Stomach (tissue), 9 donors: Measurements from ENCODE around the gene CIROP. TPM values are rescaled to one million over a fixed set of nuclear protein-coding genes. Genes with fewer than 3 reads are reported as not detected.

Experiments
- DNase-seq, 2 donors: peaks; one replicate each; pipeline versions ENCODE4 v3.0.0 to v3.0.0-alpha.2; 2013 to 2019
- H3K27ac ChIP-seq, 5 donors: fragments of 200-600 bp in 4 of 5; sonication (generic) in 4 of 5; one replicate each; pipeline ENCODE4 v1.5.1; 2013 to 2019; ENCODE audit warnings: mild to moderate bottlenecking in 1 of 5, moderate library complexity in 1 of 5
- H3K27me3 ChIP-seq, 3 donors: fragments of 200-600 bp; sonication (generic); one replicate each; pipeline ENCODE4 v1.5.1; 2017 to 2019; ENCODE audit warnings: mixed run types in 1 of 3
- H3K36me3 ChIP-seq, 4 donors: fragments of 200-600 bp; sonication (generic); 1 replicate in 3 of 4; 2 replicates in 1 of 4; pipeline ENCODE4 v1.5.1; 2016 to 2019
- H3K4me1 ChIP-seq, 4 donors: fragments of 200-600 bp; sonication (generic); one replicate each; pipeline ENCODE4 v1.5.1; 2016 to 2019
- H3K4me3 ChIP-seq, 4 donors: fragments of 200-600 bp; sonication (generic) in 3 of 4; one replicate each; pipeline ENCODE4 v1.5.1; 2016 to 2019; ENCODE audit warnings: mild to moderate bottlenecking in 1 of 4
- H3K9me3 ChIP-seq, 4 donors: fragments of 200-600 bp; sonication (generic); one replicate each; pipeline ENCODE4 v1.5.1; 2016 to 2019
- EP300 ChIP-seq: sonication (generic); formaldehyde crosslinking; IDR thresholded peaks from one replicate; pipeline ENCODE4 v1.6.1; 2017; ENCODE audit warnings: antibody characterized with exemption
- POLR2A ChIP-seq, 4 donors: fragments of 450-650 bp; IDR thresholded peaks; one replicate each; pipeline ENCODE4 v1.6.1; 2016; ENCODE audit warnings: antibody characterized with exemption in 4 of 4, control low read depth in 2 of 4, mild to moderate bottlenecking in 1 of 4, moderate library complexity in 1 of 4
- POLR2AphosphoS5 ChIP-seq, 3 donors: sonication (generic); formaldehyde crosslinking; IDR thresholded peaks; one replicate each; pipeline ENCODE4 v1.6.1; 2016; ENCODE audit warnings: antibody characterized with exemption in 3 of 3
- WGBS, 5 donors: extraction: QIAGEN DNeasy Blood & Tissue Kit in 3 of 5; methylation state at CpG; one replicate each; pipeline versions ENCODE4 v1.1.5 to v1.1.7; 2013 to 2018; 5-methylcytosine and 5-hydroxymethylcytosine counted together
- intact Hi-C: fragments of 100-400 bp; cut with DNase I; formaldehyde crosslinking; loops from one replicate; pipeline ENCODE4 v1.15.1; 2023; ENCODE audit warnings: low total_unique reads
- polyA plus RNA-seq, 3 donors: library from polyadenylated mRNA; stranded (reverse); fragments of 200-250 nt; gene quantifications; one replicate each; pipeline ENCODE4 v1.2.3, GENCODE V29; 2013
- total RNA-seq, 5 donors: library from RNA; depleted of rRNA; stranded (reverse); fragments of >200 nt; gene quantifications; one replicate each; pipeline versions ENCODE4 v1.1.0 to v1.2.3, GENCODE V29; 2014 to 2016
- TF ChIP-seq, protein P1 (sequence below), 7 experiments: fragments of 450-650 bp in 4 of 7; fragments of 200-600 bp in 3 of 7; sonication (generic) in 3 of 7; IDR thresholded peaks; one replicate each; pipeline ENCODE4 v1.5.1; 2016 to 2019; ENCODE audit warnings: antibody characterized with exemption in 7 of 7, control low read depth in 2 of 7, mild to moderate bottlenecking in 1 of 7
- donor health status: healthy with polysubstance abuse.
- donor health status: Bipolar disorder and iron deficiency.
- donor health status: healthy.

Gene CIROP
- total and polyA plus RNA-seq, 8 donors: not detected

- no peaks in the 10 kb centered on the region for H3K9me3 ChIP-seq
- H3K27ac ChIP-seq: peak within 1 kb of the TSS; percentile 33 to 80 (median 71)
- intact Hi-C loops: no loop called here
- no peak for TF ChIP-seq POLR2A (IDR thresholded peaks at IDR 0.05)
- no peak for TF ChIP-seq POLR2AphosphoS5 (IDR thresholded peaks at IDR 0.05)
- no peak for TF ChIP-seq EP300
- TF ChIP-seq, protein P1, sequence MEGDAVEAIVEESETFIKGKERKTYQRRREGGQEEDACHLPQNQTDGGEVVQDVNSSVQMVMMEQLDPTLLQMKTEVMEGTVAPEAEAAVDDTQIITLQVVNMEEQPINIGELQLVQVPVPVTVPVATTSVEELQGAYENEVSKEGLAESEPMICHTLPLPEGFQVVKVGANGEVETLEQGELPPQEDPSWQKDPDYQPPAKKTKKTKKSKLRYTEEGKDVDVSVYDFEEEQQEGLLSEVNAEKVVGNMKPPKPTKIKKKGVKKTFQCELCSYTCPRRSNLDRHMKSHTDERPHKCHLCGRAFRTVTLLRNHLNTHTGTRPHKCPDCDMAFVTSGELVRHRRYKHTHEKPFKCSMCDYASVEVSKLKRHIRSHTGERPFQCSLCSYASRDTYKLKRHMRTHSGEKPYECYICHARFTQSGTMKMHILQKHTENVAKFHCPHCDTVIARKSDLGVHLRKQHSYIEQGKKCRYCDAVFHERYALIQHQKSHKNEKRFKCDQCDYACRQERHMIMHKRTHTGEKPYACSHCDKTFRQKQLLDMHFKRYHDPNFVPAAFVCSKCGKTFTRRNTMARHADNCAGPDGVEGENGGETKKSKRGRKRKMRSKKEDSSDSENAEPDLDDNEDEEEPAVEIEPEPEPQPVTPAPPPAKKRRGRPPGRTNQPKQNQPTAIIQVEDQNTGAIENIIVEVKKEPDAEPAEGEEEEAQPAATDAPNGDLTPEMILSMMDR (IDR thresholded peaks at IDR 0.05): no peak
- H3K27me3 ChIP-seq: no peaks in the 10 kb centered on the region
- peak; percentile 80 to 93 for DNase-seq
- peaks cover 17 to 41% (median 26%) of the 10 kb centered on the region in 4 donors for H3K4me1 ChIP-seq
- H3K36me3 ChIP-seq: peaks cover 31 to 38% (median 37%) of the 10 kb centered on the region in 4 donors
- 2 to 4% (median 3%) methylated on average over 37 to 65 of the region's 73 CpGs for WGBS, 5 donors
- H3K4me3 ChIP-seq: peak within 1 kb of the TSS; percentile 66 to 87 (median 76)
Observed at GRCh38 chr14:23056956-23057756, 47.6 kb downstream of the CIROP start, which contains the start of gene CDH24. Gene CDH24, minus strand, starts transcription at chr14:23057520. Its CDS starts 1,787 bp downstream, at chr14:23055733.

DNA sequence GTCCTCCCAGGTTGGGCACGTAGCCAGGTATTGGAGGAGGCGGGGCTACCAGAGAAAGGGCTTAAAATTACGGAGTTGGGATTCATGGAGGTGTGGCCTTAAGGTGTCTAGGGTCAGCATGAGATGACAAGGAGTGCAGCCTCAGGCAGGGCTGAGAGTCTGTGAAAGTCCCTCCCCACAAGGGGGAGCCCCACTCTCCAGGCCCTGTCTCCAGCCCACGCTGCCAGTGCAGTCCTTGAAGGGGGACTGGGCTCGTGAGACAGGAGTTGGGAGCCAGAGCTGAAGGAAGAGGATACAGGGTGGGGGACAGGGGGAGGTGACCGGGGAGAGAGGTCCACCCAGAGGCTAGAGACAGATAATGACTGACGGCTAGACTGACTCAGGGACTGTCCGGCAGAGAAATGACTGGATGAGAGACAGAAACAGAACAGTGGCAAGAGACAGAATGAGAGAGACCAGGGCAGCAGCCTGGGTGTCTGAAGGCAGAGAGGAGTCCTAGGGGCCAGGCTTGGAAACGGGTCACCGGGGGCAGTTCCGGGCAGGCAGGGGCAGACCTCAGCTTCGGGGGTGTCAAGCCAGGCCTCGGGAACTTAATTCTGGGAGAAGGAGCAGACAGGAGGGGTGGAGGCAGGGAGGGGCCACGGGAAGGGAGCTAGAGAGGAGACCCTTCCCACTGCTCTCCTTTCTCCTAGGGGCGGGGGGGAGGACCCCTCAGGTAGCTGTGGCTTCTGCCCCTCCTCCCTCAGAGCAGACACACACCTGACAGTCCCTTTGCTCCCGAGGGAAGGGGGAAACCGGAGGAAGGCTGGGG is 48.4 kb downstream of the CIROP start:
- peaks cover 27 to 30% (median 29%) of the 10 kb centered on the region in 4 donors for H3K36me3 ChIP-seq
- peak overlapping the region; percentile 66 to 87 (median 76) for H3K4me3 ChIP-seq
- 4 to 9% (median 7%) methylated on average over 16 to 17 of the region's 17 CpGs for WGBS, 5 donors
- H3K27me3 ChIP-seq: no peaks in the 10 kb centered on the region
- H3K9me3 ChIP-seq: no peaks in the 10 kb centered on the region
- peak; percentile 75 to 83 for DNase-seq
- H3K4me1 ChIP-seq: peaks cover 12 to 33% (median 23%) of the 10 kb centered on the region in 4 donors
- intact Hi-C loops: no loop called here
- TF ChIP-seq EP300: no peak
- TF ChIP-seq POLR2A (IDR thresholded peaks at IDR 0.05): no peak
- TF ChIP-seq POLR2AphosphoS5 (IDR thresholded peaks at IDR 0.05): no peak
- TF ChIP-seq, protein P1 (IDR thresholded peaks at IDR 0.05): peak in 5 of 7 experiments; percentile 42 to 72 (median 51)
- H3K27ac ChIP-seq: peak overlapping the region in 2 of 5 donors; percentile 54 to 79

DNA sequence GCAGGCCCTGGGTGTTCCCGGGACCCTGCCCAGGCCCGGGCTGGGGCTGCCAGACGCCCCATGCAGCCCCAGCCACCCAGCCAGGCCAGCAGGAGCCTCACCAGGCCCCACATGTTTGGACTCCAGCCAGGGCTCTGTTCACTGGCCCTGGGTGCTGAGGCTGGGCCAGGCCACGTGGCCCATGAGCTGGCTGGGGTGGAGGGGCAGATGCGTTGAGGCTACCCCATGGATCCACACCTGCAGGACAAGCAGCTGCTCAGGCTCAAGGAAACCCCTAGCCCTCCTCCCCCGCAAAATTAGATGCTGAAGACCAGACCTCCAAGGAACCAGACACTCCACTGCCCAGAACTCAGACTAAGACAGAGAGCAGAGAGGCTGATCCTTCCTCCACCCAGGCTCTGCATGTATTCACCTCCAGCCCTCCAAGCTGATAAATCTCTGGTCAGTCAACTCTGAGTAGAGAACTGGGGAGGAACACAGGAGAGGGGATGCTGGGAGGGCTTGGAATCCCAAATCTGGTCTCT is 49.1 kb downstream of the CIROP start:
- intact Hi-C loops: no loop called here
- DNase-seq: peak in 1 of 2 donors; percentile 70
- no peaks in the 10 kb centered on the region for H3K27me3 ChIP-seq
- TF ChIP-seq POLR2AphosphoS5 (IDR thresholded peaks at IDR 0.05): no peak
- TF ChIP-seq, protein P1 (IDR thresholded peaks at IDR 0.05): no peak
- no peak for TF ChIP-seq EP300
- no peak for TF ChIP-seq POLR2A (IDR thresholded peaks at IDR 0.05)
- peaks cover 12 to 30% (median 23%) of the 10 kb centered on the region in 4 donors for H3K4me1 ChIP-seq
- H3K9me3 ChIP-seq: no peaks in the 10 kb centered on the region
- WGBS, 5 donors: 52 to 100% (median 66%) methylated on average over 1 to 6 of the region's 6 CpGs
- peaks cover 20 to 23% (median 22%) of the 10 kb centered on the region in 4 donors for H3K36me3 ChIP-seq
- H3K4me3 ChIP-seq: no peak overlapping the region
- H3K27ac ChIP-seq: no peak overlapping the region

DNA sequence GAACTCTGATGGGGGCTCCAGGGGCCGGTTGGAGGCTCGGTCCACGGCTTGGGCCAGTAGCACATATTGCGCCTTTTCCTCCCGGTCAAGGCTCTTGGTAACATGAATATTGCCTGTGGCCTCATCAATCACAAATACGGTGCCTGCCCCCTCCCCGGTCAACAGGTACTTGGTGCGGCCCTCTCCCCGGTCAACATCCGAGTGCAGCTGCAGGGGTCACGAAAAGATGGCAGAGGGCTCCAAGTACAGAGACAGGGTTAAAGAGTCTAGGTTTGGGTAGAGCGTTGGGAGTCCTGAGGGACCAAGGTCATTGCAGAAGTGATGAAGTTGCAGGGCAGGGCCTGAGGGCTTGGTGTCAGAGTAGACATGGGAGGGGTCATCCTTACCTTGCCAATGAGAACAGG is 49.6 kb downstream of the CIROP start:
- TF ChIP-seq, protein P1 (IDR thresholded peaks at IDR 0.05): no peak
- TF ChIP-seq EP300: no peak
- TF ChIP-seq POLR2AphosphoS5 (IDR thresholded peaks at IDR 0.05): no peak
- TF ChIP-seq POLR2A (IDR thresholded peaks at IDR 0.05): no peak
- Histone ChIP-seq H3K4me1 (peaks cover 12 to 30% (median 23%) of the 10 kb centered on the region in 4 donors), H3K9me3 (no peaks in the 10 kb centered on the region), H3K36me3 (peaks cover 15 to 18% (median 17%) of the 10 kb centered on the region in 4 donors), H3K4me3 (no peak overlapping the region), H3K27me3 (no peaks in the 10 kb centered on the region), H3K27ac (no peak overlapping the region)
- DNase-seq: no peak
- intact Hi-C loops: no loop called here
- WGBS, 5 donors: 96 to 99% (median 97%) methylated on average over 11 to 12 of the region's 12 CpGs
